ENCODE results near the gene LCP1. TPM values are rescaled to one million over a fixed set of nuclear protein-coding genes. Genes with fewer than 3 reads are reported as not detected.

LCP1 gene
- polyA plus RNA-seq, 1 of the 3 experiments (the other 2 are of a cell fraction) = 0.03 TPM

- H3K36me3 ChIP-seq (replicated peaks in 1 of 2; ENCODE audit: control insufficient read depth in 1 of 2, insufficient read depth in 2 of 2, low read length in 1 of 2) = no peaks in the 10 kb centered on the region
- no peaks in the 10 kb centered on the region for H3K9me2 ChIP-seq
- POLR2A ChIA-PET = no interaction called here
- TF ChIP-seq PBX3 (IDR thresholded peaks at IDR 0.05) (no peak), RFX5 (IDR thresholded peaks at IDR 0.05; ENCODE audit: low read length) (no peak), CTCF (IDR thresholded peaks at IDR 0.05) (no peak), JUND (IDR thresholded peaks at IDR 0.05) (no peak), RXRA (IDR thresholded peaks at IDR 0.05; ENCODE audit: borderline replicate concordance, low read depth) (no peak), REST (IDR thresholded peaks at IDR 0.05; ENCODE audit: low read depth, low read length) (no peak), ZBTB33 (IDR thresholded peaks at IDR 0.05; ENCODE audit: borderline replicate concordance, low read depth) (no peak), YY1 (IDR thresholded peaks at IDR 0.05; ENCODE audit: low read depth) (no peak), USF1 (IDR thresholded peaks at IDR 0.05; ENCODE audit: borderline replicate concordance, low read depth) (no peak)
- H4K20me1 ChIP-seq (ENCODE audit: insufficient read depth) = no peaks in the 10 kb centered on the region
- no peaks in the 10 kb centered on the region for H3F3A ChIP-seq (replicated peaks; ENCODE audit: insufficient read depth)
- H3K9ac ChIP-seq = no peak overlapping the region
- H3K4me2 ChIP-seq = no peak overlapping the region
- 2% methylated on average over 2 of the region's 2 CpGs for WGBS (ENCODE audit: low lambda C conversion rate)
- H3K27ac ChIP-seq (ENCODE audit: low read depth in 2 of 2, low read length in 1 of 2) = no peak overlapping the region
- H3K4me3 ChIP-seq (ENCODE audit: low read depth in 2 of 2, low read length in 1 of 2) = no peak overlapping the region
- no peaks in the 10 kb centered on the region for H3K79me2 ChIP-seq (ENCODE audit: insufficient read depth)
- H2AFZ ChIP-seq (ENCODE audit: low read depth) = no peak overlapping the region
- no peaks in the 10 kb centered on the region for H3K9me3 ChIP-seq
- DNase-seq = no peak
- peaks cover 15% of the 10 kb centered on the region for H3K27me3 ChIP-seq (ENCODE audit: insufficient read depth)
- H3K4me1 ChIP-seq (ENCODE audit: control insufficient read depth in 1 of 2, insufficient read depth in 2 of 2, low read depth in 1 of 2, low read length in 1 of 2) = peaks cover 0 to 18% of the 10 kb centered on the region in 2 experiments; a peak in 1 of 4 replicates
- CTCF ChIA-PET = interaction anchor here (0.6 to 4.3 kb wide), 49 partner anchors 8 to 611 kb away, joined by 3 to 57 read pairs (median 4); partner anchors contain the start of gene ZC3H13
These were observed 55.9 kb downstream of the LCP1 start for GRCh38 chr13:46126056-46126455.
